HG03196 (cell line): ENCODE measurements around the gene CFAP410.

ENCODE experiments used
- ATAC-seq: cut with Tn5 transposase; IDR thresholded peaks from one replicate; pipeline ENCODE4 v1.9.1; 2021; ENCODE audit not compliant: unreplicated experiment

CFAP410 gene

GRCh38 chr21:44338971-44339910 is at the start of gene CFAP410:
CFAP410 (minus strand) TSS chr21:44339390; CDS start chr21:44339194, 196 bp downstream.
- peak; percentile 89 for ATAC-seq

- no peak for ATAC-seq
Observed at GRCh38 chr21:44384968-44385367, 45.8 kb upstream of the CFAP410 start.

- no peak for ATAC-seq
Observed at GRCh38 chr21:44383216-44383615, 44.0 kb upstream of the CFAP410 start.

- no peak for ATAC-seq
Observed at GRCh38 chr21:44382536-44382935, 43.3 kb upstream of the CFAP410 start.

GRCh38 chr21:44381874-44382273 is 42.7 kb upstream of the CFAP410 start:
- ATAC-seq, result no peak

- ATAC-seq, result no peak
Observed at GRCh38 chr21:44380876-44381275, 41.7 kb upstream of the CFAP410 start.

- ATAC-seq, result no peak
Observed at GRCh38 chr21:44379991-44380865, 41.0 kb upstream of the CFAP410 start.

- no peak for ATAC-seq
Observed at GRCh38 chr21:44379515-44379848, 40.3 kb upstream of the CFAP410 start.

- ATAC-seq, result no peak
Observed at GRCh38 chr21:44378646-44379514, 39.7 kb upstream of the CFAP410 start.

GRCh38 chr21:44377922-44378645 is 38.9 kb upstream of the CFAP410 start:
- no peak for ATAC-seq

- no peak for ATAC-seq
Observed at GRCh38 chr21:44377201-44377921, 38.2 kb upstream of the CFAP410 start.

GRCh38 chr21:44376606-44377005 is 37.4 kb upstream of the CFAP410 start:
- ATAC-seq, result no peak

GRCh38 chr21:44375761-44376241 is 36.6 kb upstream of the CFAP410 start:
- ATAC-seq, result no peak

GRCh38 chr21:44375281-44375651 is 36.1 kb upstream of the CFAP410 start:
- ATAC-seq, result no peak

- no peak for ATAC-seq
Observed at GRCh38 chr21:44374601-44375280, 35.6 kb upstream of the CFAP410 start.

GRCh38 chr21:44372616-44373015 is 33.4 kb upstream of the CFAP410 start:
- ATAC-seq, result no peak

- no peak for ATAC-seq
Observed at GRCh38 chr21:44371596-44371995, 32.4 kb upstream of the CFAP410 start.

- ATAC-seq, result no peak
Observed at GRCh38 chr21:44370786-44371410, 31.7 kb upstream of the CFAP410 start.
